Upper lobe of right lung (tissue), 1 donor: ENCODE data around the gene ZNF565. TPM values are rescaled to one million over a fixed set of nuclear protein-coding genes. Genes with fewer than 3 reads are reported as not detected.

Experiments
- ATAC-seq: fragments of 200-7000 bp; cut with Tn5 transposase; one replicate; pipeline ENCODE4 v1.9.1; 2020; ENCODE audit warnings: mild to moderate bottlenecking, moderate library complexity
- DNase-seq: peaks from one replicate; pipeline ENCODE4 v3.0.0-alpha.2; 2020
- H3K27ac ChIP-seq: fragments of 200-600 bp; one replicate; pipeline ENCODE4 v1.8.0; 2022
- H3K27me3 ChIP-seq: fragments of 200-600 bp; one replicate; pipeline ENCODE4 v1.8.0; 2022; ENCODE audit warnings: mild to moderate bottlenecking
- H3K36me3 ChIP-seq: fragments of 200-600 bp; one replicate; pipeline ENCODE4 v1.8.0; 2022
- H3K4me1 ChIP-seq: fragments of 200-600 bp; one replicate; pipeline ENCODE4 v1.8.0; 2022
- H3K4me3 ChIP-seq: fragments of 200-600 bp; one replicate; pipeline ENCODE4 v1.8.0; 2022; ENCODE audit warnings: mild to moderate bottlenecking
- H3K9me3 ChIP-seq: fragments of 200-600 bp; one replicate; pipeline ENCODE4 v1.8.0; 2022
- CTCF ChIP-seq: fragments of 200-600 bp; IDR thresholded peaks from one replicate; pipeline ENCODE4 v1.8.0; 2022; ENCODE audit warnings: antibody characterized with exemption
- intact Hi-C: fragments of 100-400 bp; cut with DNase I; formaldehyde crosslinking; loops from one replicate; pipeline ENCODE4 v1.11.0; 2022
- total RNA-seq: library from RNA; stranded (reverse); fragmentation: NEBNext Ultra II Directional; extraction: Animal tissue kit (Norgen Biotek cat#: 25700); gene quantifications from one replicate; pipeline ENCODE4 v1.2.1, GENCODE V29; 2021
- donor health status: DM: no; HTN: yes; CAD: no; lungs with severe emphysema.

Gene ZNF565
- total RNA-seq, 1 donor from 2014 or later = 6.4 TPM

GRCh38 chr19:36142046-36142445 is 72.4 kb downstream of the ZNF565 start:
- DNase-seq (no peak), ATAC-seq (no peak)
- H3K27me3 ChIP-seq = no peaks in the 10 kb centered on the region
- H3K9me3 ChIP-seq = no peaks in the 10 kb centered on the region
- TF ChIP-seq CTCF = no peak
- peaks cover 23% of the 10 kb centered on the region for H3K4me1 ChIP-seq
- intact Hi-C loops = no loop called here
- H3K36me3 ChIP-seq = peaks cover 53% of the 10 kb centered on the region
- no peak overlapping the region for H3K27ac ChIP-seq
- H3K4me3 ChIP-seq = no peak overlapping the region

- ATAC-seq (peak; percentile 85), DNase-seq (peak; percentile 93)
- Histone ChIP-seq H3K4me3 (peak overlapping the region; percentile 78), H3K27ac (peak overlapping the region; percentile 97), H3K36me3 (peaks cover 45% of the 10 kb centered on the region), H3K4me1 (peaks cover 31% of the 10 kb centered on the region), H3K27me3 (no peaks in the 10 kb centered on the region), H3K9me3 (no peaks in the 10 kb centered on the region)
- TF ChIP-seq CTCF = no peak
- intact Hi-C loops = no loop called here
Observed at GRCh38 chr19:36141039-36141927, 73.2 kb downstream of the ZNF565 start.

GRCh38 chr19:36140304-36141038 is 74.0 kb downstream of the ZNF565 start:
- Histone ChIP-seq H3K36me3 (peaks cover 37% of the 10 kb centered on the region), H3K27me3 (no peaks in the 10 kb centered on the region), H3K4me1 (peaks cover 31% of the 10 kb centered on the region), H3K4me3 (peak overlapping the region; percentile 78), H3K27ac (peak overlapping the region; percentile 97), H3K9me3 (no peaks in the 10 kb centered on the region)
- ATAC-seq (peak; percentile 2), DNase-seq (no peak)
- intact Hi-C loops = no loop called here
- no peak for TF ChIP-seq CTCF

- Histone ChIP-seq H3K4me1 (peaks cover 31% of the 10 kb centered on the region), H3K4me3 (peak within 1 kb of the TSS; percentile 78), H3K27me3 (no peaks in the 10 kb centered on the region), H3K9me3 (no peaks in the 10 kb centered on the region), H3K27ac (peak within 1 kb of the TSS; percentile 97), H3K36me3 (peaks cover 29% of the 10 kb centered on the region)
- DNase-seq (peak; percentile 99), ATAC-seq (peak; percentile 91)
- intact Hi-C loops = no loop called here
- TF ChIP-seq CTCF = no peak
Observed at GRCh38 chr19:36139473-36140303, 74.8 kb downstream of the ZNF565 start, which contains the start of gene CAPNS1. TSS of gene CAPNS1 (plus strand) at chr19:36140066. CDS start at chr19:36141012, 946 bp downstream.

GRCh38 chr19:36139120-36139472 is 75.4 kb downstream of the ZNF565 start:
- intact Hi-C loops = no loop called here
- ATAC-seq (no peak), DNase-seq (no peak)
- no peak for TF ChIP-seq CTCF
- Histone ChIP-seq H3K4me3 (peak overlapping the region; percentile 78), H3K4me1 (peaks cover 31% of the 10 kb centered on the region), H3K36me3 (peaks cover 23% of the 10 kb centered on the region), H3K9me3 (no peaks in the 10 kb centered on the region), H3K27ac (peak overlapping the region; percentile 97), H3K27me3 (no peaks in the 10 kb centered on the region)
